ENCODE measurements around the gene EHMT1. TPM values are rescaled to one million over a fixed set of nuclear protein-coding genes. Genes with fewer than 3 reads are reported as not detected.

Gene EHMT1
- total and polyA plus RNA-seq, 2 donors from 2014 or later: 15.8 to 92.9 TPM

DNA sequence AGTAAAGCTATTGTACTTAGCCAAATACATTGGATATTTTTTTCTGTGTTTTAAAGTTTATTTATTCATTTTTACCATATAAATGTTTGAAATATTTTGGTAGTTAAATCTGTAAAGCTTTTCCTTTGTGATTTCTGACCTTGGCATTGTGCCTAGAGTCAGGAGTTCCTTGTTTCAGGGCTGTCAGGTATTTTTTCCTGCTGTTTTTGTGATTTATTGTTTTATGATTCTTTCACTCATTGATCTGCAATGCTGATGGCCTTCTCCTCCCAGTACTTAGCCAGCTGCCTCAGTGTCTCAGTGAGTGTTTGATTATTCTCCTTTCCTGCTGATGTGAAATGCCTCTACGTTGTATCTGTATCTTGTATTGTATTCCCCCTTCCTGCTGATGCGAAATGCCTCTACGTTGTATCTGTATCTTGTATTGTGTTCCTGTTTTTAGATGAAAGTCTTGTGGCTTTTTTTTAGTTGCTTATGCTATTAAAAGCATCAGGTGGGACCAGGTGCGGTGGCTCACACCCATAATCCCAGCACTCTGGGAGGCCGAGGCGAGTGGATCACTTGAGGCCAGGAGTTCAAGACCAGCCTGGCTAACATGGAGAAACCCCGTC lies 61.0 kb downstream of the EHMT1 start:
- H3K9me3 ChIP-seq (ENCODE audit: control insufficient read depth in 2 of 3, insufficient read depth in 1 of 3, low read length in 3 of 3): no peaks in the 10 kb centered on the region
- H3K9ac ChIP-seq (ENCODE audit: low read length in 3 of 3): no peak overlapping the region
- no peak overlapping the region for H3K4me3 ChIP-seq (ENCODE audit: low read length in 3 of 3)
- TF ChIP-seq, protein P1, sequence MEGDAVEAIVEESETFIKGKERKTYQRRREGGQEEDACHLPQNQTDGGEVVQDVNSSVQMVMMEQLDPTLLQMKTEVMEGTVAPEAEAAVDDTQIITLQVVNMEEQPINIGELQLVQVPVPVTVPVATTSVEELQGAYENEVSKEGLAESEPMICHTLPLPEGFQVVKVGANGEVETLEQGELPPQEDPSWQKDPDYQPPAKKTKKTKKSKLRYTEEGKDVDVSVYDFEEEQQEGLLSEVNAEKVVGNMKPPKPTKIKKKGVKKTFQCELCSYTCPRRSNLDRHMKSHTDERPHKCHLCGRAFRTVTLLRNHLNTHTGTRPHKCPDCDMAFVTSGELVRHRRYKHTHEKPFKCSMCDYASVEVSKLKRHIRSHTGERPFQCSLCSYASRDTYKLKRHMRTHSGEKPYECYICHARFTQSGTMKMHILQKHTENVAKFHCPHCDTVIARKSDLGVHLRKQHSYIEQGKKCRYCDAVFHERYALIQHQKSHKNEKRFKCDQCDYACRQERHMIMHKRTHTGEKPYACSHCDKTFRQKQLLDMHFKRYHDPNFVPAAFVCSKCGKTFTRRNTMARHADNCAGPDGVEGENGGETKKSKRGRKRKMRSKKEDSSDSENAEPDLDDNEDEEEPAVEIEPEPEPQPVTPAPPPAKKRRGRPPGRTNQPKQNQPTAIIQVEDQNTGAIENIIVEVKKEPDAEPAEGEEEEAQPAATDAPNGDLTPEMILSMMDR (IDR thresholded peaks at IDR 0.05; ENCODE audit: borderline replicate concordance, extremely low read depth, insufficient read depth): no peak
- FAIRE-seq (no peak), DNase-seq (no peak)
- H3K4me1 ChIP-seq (ENCODE audit: control insufficient read depth in 2 of 3, insufficient read depth in 2 of 3, low read depth in 1 of 3, low read length in 3 of 3): no peaks in the 10 kb centered on the region
- no peaks in the 10 kb centered on the region for H3K27me3 ChIP-seq (ENCODE audit: control insufficient read depth, insufficient read depth, low read length)
- intact Hi-C loops (cut with DNase I): no loop called here
- no peak overlapping the region for H3K27ac ChIP-seq (ENCODE audit: low read depth in 2 of 2, low read length in 2 of 2)
- H3K36me3 ChIP-seq (ENCODE audit: control insufficient read depth in 2 of 3, insufficient read depth in 3 of 3, low read length in 3 of 3): no peaks in the 10 kb centered on the region

DNA sequence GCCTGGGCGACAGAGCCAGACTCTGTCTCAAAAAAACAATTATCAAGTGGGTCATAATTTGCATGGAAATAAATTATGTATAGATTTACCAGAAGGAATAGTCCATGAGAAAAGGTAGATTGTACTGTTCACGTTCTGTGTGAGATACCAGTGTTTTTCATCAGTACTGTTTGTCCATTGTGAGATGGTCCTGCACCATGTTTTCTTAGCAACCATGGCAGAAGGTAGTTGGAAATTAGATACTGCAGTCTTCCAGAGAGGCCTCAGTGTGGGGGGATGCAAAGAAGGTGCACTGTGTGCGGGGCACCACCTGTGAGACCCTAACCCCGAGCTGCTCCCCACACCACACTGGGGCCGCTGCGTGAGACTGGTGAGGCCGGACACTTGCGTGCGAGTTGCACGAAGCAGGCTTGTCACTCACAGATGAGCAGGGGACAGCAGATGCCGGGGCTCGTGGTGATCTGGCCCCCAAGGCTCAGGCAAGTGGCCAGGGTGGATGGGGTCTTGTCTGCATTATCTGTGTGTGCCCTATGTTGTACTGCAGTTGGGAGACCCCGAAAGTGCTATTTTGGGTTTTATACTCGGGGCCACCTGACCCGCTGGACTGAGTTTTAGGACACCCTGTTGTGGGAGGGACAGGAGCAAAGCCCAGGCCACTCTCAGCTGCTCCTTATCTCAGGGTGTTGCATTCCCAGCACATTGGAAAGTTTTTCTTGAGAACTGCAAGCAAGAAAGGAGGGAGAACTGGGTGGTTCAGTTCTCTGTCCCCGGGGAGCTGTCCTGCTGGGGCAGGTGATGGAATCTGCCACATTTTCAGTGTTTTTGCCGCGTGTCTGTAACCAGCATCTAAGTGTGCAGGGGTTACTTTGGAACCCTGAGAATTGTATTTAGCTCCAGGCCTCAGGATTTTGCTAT lies 61.9 kb downstream of the EHMT1 start:
- DNase-seq (peak in 2 of 5 donors; percentile 35 to 63), FAIRE-seq (no peak)
- Histone ChIP-seq H3K4me3 (ENCODE audit: low read length in 3 of 3) (no peak overlapping the region), H3K9me3 (ENCODE audit: control insufficient read depth in 2 of 3, insufficient read depth in 1 of 3, low read length in 3 of 3) (no peaks in the 10 kb centered on the region), H3K9ac (ENCODE audit: low read length in 3 of 3) (no peak overlapping the region), H3K4me1 (ENCODE audit: control insufficient read depth in 2 of 3, insufficient read depth in 2 of 3, low read depth in 1 of 3, low read length in 3 of 3) (no peaks in the 10 kb centered on the region), H3K27me3 (ENCODE audit: control insufficient read depth, insufficient read depth, low read length) (no peaks in the 10 kb centered on the region), H3K27ac (ENCODE audit: low read depth in 2 of 2, low read length in 2 of 2) (no peak overlapping the region), H3K36me3 (ENCODE audit: control insufficient read depth in 2 of 3, insufficient read depth in 3 of 3, low read length in 3 of 3) (no peaks in the 10 kb centered on the region)
- TF ChIP-seq, protein P1 (IDR thresholded peaks at IDR 0.05; ENCODE audit: borderline replicate concordance, extremely low read depth, insufficient read depth): no peak
- intact Hi-C loops (cut with DNase I): no loop called here

DNA sequence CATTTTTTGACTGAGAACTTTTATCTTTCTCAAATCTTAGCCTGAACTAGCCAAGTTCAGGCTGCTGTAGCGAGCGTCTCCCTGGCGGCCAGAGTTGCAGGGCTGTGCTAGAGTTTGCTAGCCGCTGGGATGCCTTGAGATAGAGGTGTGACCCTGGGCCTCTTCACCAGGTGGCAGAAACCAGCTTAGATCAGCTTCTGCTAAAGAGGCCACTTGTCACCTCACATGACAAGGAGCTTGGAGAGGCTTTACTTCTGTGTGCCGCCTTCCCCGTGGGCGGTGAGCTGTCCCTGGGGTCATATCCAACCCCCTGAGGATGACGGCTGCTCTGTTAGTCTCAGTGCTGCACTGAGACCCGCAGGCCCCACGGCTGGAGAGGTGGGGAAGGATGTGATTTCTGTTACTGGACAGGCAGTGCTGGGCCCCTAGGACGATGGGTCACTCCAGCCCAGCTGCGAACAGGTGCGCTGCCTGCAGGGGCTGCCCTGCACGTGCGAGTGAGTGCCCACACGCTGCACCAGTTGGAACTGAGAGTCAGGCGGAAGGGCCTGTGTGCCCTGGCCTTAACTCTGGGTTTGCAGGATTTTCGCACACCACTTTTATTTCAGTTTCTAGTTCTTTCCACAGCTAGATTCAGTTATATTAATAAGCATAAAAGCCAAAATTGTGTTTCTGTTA lies 63.8 kb downstream of the EHMT1 start:
- no peak overlapping the region for H3K9ac ChIP-seq (ENCODE audit: low read length in 3 of 3)
- TF ChIP-seq, protein P1 (IDR thresholded peaks at IDR 0.05; ENCODE audit: borderline replicate concordance, extremely low read depth, insufficient read depth): no peak
- no peak overlapping the region for H3K27ac ChIP-seq (ENCODE audit: low read depth in 2 of 2, low read length in 2 of 2)
- FAIRE-seq: no peak
- H3K36me3 ChIP-seq (ENCODE audit: control insufficient read depth in 2 of 3, insufficient read depth in 3 of 3, low read length in 3 of 3): no peaks in the 10 kb centered on the region
- H3K27me3 ChIP-seq (ENCODE audit: control insufficient read depth, insufficient read depth, low read length): no peaks in the 10 kb centered on the region
- no peaks in the 10 kb centered on the region for H3K9me3 ChIP-seq (ENCODE audit: control insufficient read depth in 2 of 3, insufficient read depth in 1 of 3, low read length in 3 of 3)
- H3K4me1 ChIP-seq (ENCODE audit: control insufficient read depth in 2 of 3, insufficient read depth in 2 of 3, low read depth in 1 of 3, low read length in 3 of 3): no peaks in the 10 kb centered on the region
- intact Hi-C loops (cut with DNase I): no loop called here
- no peak for DNase-seq
- no peak overlapping the region for H3K4me3 ChIP-seq (ENCODE audit: low read length in 3 of 3)

Data from kidney (tissue), 14 donors.